IPS DF 4.7 (cell line): Measurements from ENCODE around the gene CDC6.

ENCODE experiments used
- DNase-seq: peaks from one replicate; pipeline ENCODE4 v3.0.0-alpha.2; 2013; ENCODE audit warnings: low spot score; ENCODE audit errors: extremely low read depth

CDC6 gene

GRCh38 chr17:40340327-40340726 lies 52.6 kb downstream of the CDC6 start:
- DNase-seq, result no peak

GRCh38 chr17:40340880-40341807 lies 53.5 kb downstream of the CDC6 start:
- DNase-seq, result no peak

- no peak for DNase-seq
These were observed 54.3 kb downstream of the CDC6 start for GRCh38 chr17:40341808-40342503.

GRCh38 chr17:40342504-40343218 lies 55.0 kb downstream of the CDC6 start:
- DNase-seq, result no peak

GRCh38 chr17:40343219-40344119 lies 55.8 kb downstream of the CDC6 start:
- no peak for DNase-seq

- no peak for DNase-seq
These were observed 56.9 kb downstream of the CDC6 start for GRCh38 chr17:40344421-40345160.

- DNase-seq, result no peak
These were observed 57.7 kb downstream of the CDC6 start for GRCh38 chr17:40345161-40345993.

- no peak for DNase-seq
These were observed 58.5 kb downstream of the CDC6 start for GRCh38 chr17:40345994-40346764.

- no peak for DNase-seq
These were observed 59.1 kb downstream of the CDC6 start for GRCh38 chr17:40346765-40347158.

GRCh38 chr17:40347319-40348135 lies 59.8 kb downstream of the CDC6 start:
- no peak for DNase-seq

- DNase-seq, result no peak
These were observed 60.4 kb downstream of the CDC6 start for GRCh38 chr17:40348136-40348504.

- no peak for DNase-seq
These were observed 61.1 kb downstream of the CDC6 start for GRCh38 chr17:40348562-40349476.

GRCh38 chr17:40349477-40349894 lies 61.8 kb downstream of the CDC6 start:
- no peak for DNase-seq

GRCh38 chr17:40349895-40350688 lies 62.4 kb downstream of the CDC6 start:
- DNase-seq, result no peak

- DNase-seq, result no peak
These were observed 63.1 kb downstream of the CDC6 start for GRCh38 chr17:40350689-40351358.
